OCI-LY7 (cell line): ENCODE measurements around the gene SLC22A1. TPM values are rescaled to one million over a fixed set of nuclear protein-coding genes. Genes with fewer than 3 reads are reported as not detected.

Experiments used
- BruUV-seq: library from RNA; stranded (reverse); fragments of 400-500 nt; replicated peaks from 2 replicates; lab custom pipeline; 2021; lab: Mats Ljungman, UMichigan
- CTCF ChIA-PET: fragments of 300-600 bp; sonication (Branson Sonifier 250); formaldehyde crosslinking; loops from one replicate; lab custom pipeline; 2022; ENCODE audit warnings: antibody characterized with exemption; ENCODE audit not compliant: unreplicated experiment; lab: Charles Lee
- POLR2A ChIA-PET: fragments of 300-600 bp; sonication (Branson Sonifier 250); formaldehyde crosslinking; loops from one replicate; lab custom pipeline; 2022; ENCODE audit warnings: antibody characterized with exemption; lab: Charles Lee
- DNase-seq: peaks from one replicate; pipeline ENCODE4 v3.0.0-alpha.2; 2015; ENCODE audit warnings: low spot score
- H2AFZ ChIP-seq: fragments of 200-600 bp; sonication (generic), shearing (Covaris generic); 2 replicates; pipeline ENCODE4 v1.6.1; 2014; ENCODE audit warnings: mild to moderate bottlenecking, antibody characterized with exemption, low read length, moderate library complexity
- H3K27ac ChIP-seq: fragments of 200-600 bp; sonication (generic); 2 replicates; pipeline ENCODE4 v1.5.1; 2014; ENCODE audit warnings: mixed run types, low read depth, mild to moderate bottlenecking, moderate library complexity, low read length, inconsistent platforms; ENCODE audit not compliant: poor library complexity, severe bottlenecking
- H3K36me3 ChIP-seq: fragments of 200-600 bp; sonication (generic); 2 replicates; pipeline ENCODE4 v1.6.1; 2014; ENCODE audit warnings: mild to moderate bottlenecking, antibody characterized with exemption, low read length, moderate library complexity, mixed read lengths; ENCODE audit not compliant: insufficient read depth
- H3K4me1 ChIP-seq: fragments of 200-600 bp; sonication (generic); 2 replicates; pipeline ENCODE4 v1.5.1; 2014; ENCODE audit warnings: mild to moderate bottlenecking, low read length; ENCODE audit not compliant: insufficient read depth, poor library complexity, severe bottlenecking
- H3K4me2 ChIP-seq: fragments of 200-600 bp; sonication (generic); 2 replicates; pipeline ENCODE4 v1.6.1; 2014; ENCODE audit warnings: mild to moderate bottlenecking, low read length
- H3K4me3 ChIP-seq: fragments of 200-600 bp; sonication (generic); 2 replicates; pipeline ENCODE4 v1.5.1; 2014; ENCODE audit warnings: mild to moderate bottlenecking, low read depth, low read length; ENCODE audit not compliant: poor library complexity, severe bottlenecking
- H3K79me2 ChIP-seq: fragments of 200-600 bp; sonication (generic); 2 replicates; pipeline ENCODE4 v1.6.1; 2016; ENCODE audit warnings: low read depth, mild to moderate bottlenecking, low read length, moderate library complexity, mixed read lengths; ENCODE audit not compliant: insufficient read depth
- H3K9me2 ChIP-seq: fragments of 200-600 bp; sonication (generic); 2 replicates; pipeline ENCODE4 v1.6.1; 2016; ENCODE audit warnings: mild to moderate bottlenecking, low read length, mixed read lengths; ENCODE audit not compliant: insufficient read depth
- H3K9me3 ChIP-seq: fragments of 200-600 bp; sonication (generic); 2 replicates; pipeline ENCODE4 v1.6.1; 2014; ENCODE audit warnings: mild to moderate bottlenecking, mixed run types, low read length, mixed read lengths
- H4K20me1 ChIP-seq: fragments of 200-600 bp; sonication (generic); 2 replicates; pipeline ENCODE4 v1.6.1; 2014; ENCODE audit warnings: mild to moderate bottlenecking, antibody characterized with exemption, low read length, moderate library complexity, mixed read lengths; ENCODE audit not compliant: insufficient read depth
- CTCF ChIP-seq: fragments of 200-600 bp; sonication (generic); conservative IDR thresholded peaks from 2 replicates; pipeline ENCODE4 v1.5.1; 2014; ENCODE audit warnings: mild to moderate bottlenecking, antibody characterized with exemption, low read length, moderate library complexity, mixed read lengths
- EZH2phosphoT487 ChIP-seq: fragments of 200-600 bp; sonication (generic); IDR thresholded peaks from 2 replicates; pipeline ENCODE4 v1.6.1; 2018; ENCODE audit warnings: low read depth, borderline replicate concordance, mild to moderate bottlenecking, mixed run types, antibody characterized with exemption, low read length, moderate library complexity, mixed read lengths
- intact Hi-C: fragments of 100-400 bp; cut with micrococcal nuclease; formaldehyde crosslinking; loops from one replicate; pipeline ENCODE4 v1.10.0; 2022; ENCODE audit not compliant: unreplicated experiment
- total RNA-seq, 2 experiments: library from RNA; depleted of rRNA in 1 of 2; stranded (reverse); fragments of >200 nt in 1 of 2; shearing (Covaris generic) in 1 of 2; gene quantifications; 2 replicates each; pipeline ENCODE4 v1.2.3, GENCODE V29; 2014 to 2022

The SLC22A1 gene
- total RNA-seq, 2 experiments from 2014 or later, result not detected

- H3K36me3 ChIP-seq, result no peaks in the 10 kb centered on the region
- no peak overlapping the region for H3K27ac ChIP-seq
- no peaks in the 10 kb centered on the region for H3K4me1 ChIP-seq
- H3K79me2 ChIP-seq, result no peaks in the 10 kb centered on the region
- no peaks in the 10 kb centered on the region for H3K9me3 ChIP-seq
- ChIA-PET POLR2A (no interaction called here), CTCF (no interaction called here)
- TF ChIP-seq EZH2phosphoT487, result no peak
- TF ChIP-seq CTCF, result no peak
- H3K4me2 ChIP-seq, result no peak overlapping the region
- H4K20me1 ChIP-seq, result no peaks in the 10 kb centered on the region
- no TSS peak for BruUV-seq
- intact Hi-C loops, result no loop called here
- no peak overlapping the region for H2AFZ ChIP-seq
- H3K9me2 ChIP-seq, result no peaks in the 10 kb centered on the region
- DNase-seq, result no peak
- no peak overlapping the region for H3K4me3 ChIP-seq
These were observed 53.1 kb downstream of the SLC22A1 start for GRCh38 chr6:160174681-160175080.

- no peak overlapping the region for H2AFZ ChIP-seq
- H3K79me2 ChIP-seq, result no peaks in the 10 kb centered on the region
- no peaks in the 10 kb centered on the region for H4K20me1 ChIP-seq
- DNase-seq, result no peak
- H3K27ac ChIP-seq, result no peak overlapping the region
- intact Hi-C loops, result no loop called here
- CTCF ChIA-PET, result no interaction called here
- H3K4me1 ChIP-seq, result no peaks in the 10 kb centered on the region
- H3K9me3 ChIP-seq, result no peaks in the 10 kb centered on the region
- no peaks in the 10 kb centered on the region for H3K9me2 ChIP-seq
- BruUV-seq, result no TSS peak
- no peak overlapping the region for H3K4me3 ChIP-seq
- TF ChIP-seq CTCF (no peak), EZH2phosphoT487 (no peak)
- no peak overlapping the region for H3K4me2 ChIP-seq
- no peaks in the 10 kb centered on the region for H3K36me3 ChIP-seq
- POLR2A ChIA-PET, result no interaction called here
These were observed 55.6 kb downstream of the SLC22A1 start for GRCh38 chr6:160177220-160177619.

GRCh38 chr6:160178271-160178670, 56.7 kb downstream of the SLC22A1 start:
- Histone ChIP-seq H3K4me1 (no peaks in the 10 kb centered on the region), H3K27ac (no peak overlapping the region), H3K9me3 (no peaks in the 10 kb centered on the region), H3K79me2 (no peaks in the 10 kb centered on the region), H3K9me2 (no peaks in the 10 kb centered on the region), H4K20me1 (no peaks in the 10 kb centered on the region), H3K4me2 (no peak overlapping the region), H3K36me3 (no peaks in the 10 kb centered on the region), H3K4me3 (no peak overlapping the region), H2AFZ (no peak overlapping the region)
- TF ChIP-seq CTCF, result no peak
- TF ChIP-seq EZH2phosphoT487, result no peak
- DNase-seq, result no peak
- intact Hi-C loops, result no loop called here
- ChIA-PET POLR2A (no interaction called here), CTCF (no interaction called here)
- no TSS peak for BruUV-seq
